SH-SY5Y (cell line): ENCODE data around the gene TNRC18.

ENCODE experiments used
- GATA2 ChIP-seq: IDR thresholded peaks from 2 replicates; pipeline ENCODE4 v1.6.1; 2011; ENCODE audit warnings: mild to moderate bottlenecking, low read depth, low read length
- GATA3 ChIP-seq: IDR thresholded peaks from 2 replicates; pipeline ENCODE4 v1.6.1; 2011; ENCODE audit warnings: low read depth, mild to moderate bottlenecking, low read length, moderate library complexity

GRCh38 chr7:5354460-5355232 is 69.0 kb downstream of the TNRC18 start:
- no peak for TF ChIP-seq GATA2
- TF ChIP-seq GATA3: no peak
